HG03095 (cell line): ENCODE data around the gene MED4.

ENCODE experiments used
- ATAC-seq: cut with Tn5 transposase; IDR thresholded peaks from one replicate; pipeline ENCODE4 v1.9.1; 2021; ENCODE audit warnings: moderate library complexity; ENCODE audit not compliant: unreplicated experiment

Gene MED4

GRCh38 chr13:48038761-48039160 lies 56.1 kb downstream of the MED4 start:
- no peak for ATAC-seq

GRCh38 chr13:48037346-48038173 lies 57.3 kb downstream of the MED4 start, which contains the start of gene NUDT15:
NUDT15 (plus strand) TSS chr13:48037726; CDS start chr13:48037747, 21 bp downstream.
- ATAC-seq: peak; percentile 95

- no peak for ATAC-seq
These were observed 65.0 kb downstream of the MED4 start for GRCh38 chr13:48029859-48030258.

- no peak for ATAC-seq
These were observed 66.8 kb downstream of the MED4 start for GRCh38 chr13:48028066-48028465.
